8988T (cell line): ENCODE results near the gene PM20D2.

Experiments used
- DNase-seq: peaks from one replicate; pipeline ENCODE4 v3.0.0; 2011

Gene PM20D2

GRCh38 chr6:89205819-89206218 lies 60.0 kb downstream of the PM20D2 start:
- no peak for DNase-seq

- no peak for DNase-seq
These were observed 62.7 kb downstream of the PM20D2 start for GRCh38 chr6:89208551-89208950.

GRCh38 chr6:89209457-89209856 lies 63.6 kb downstream of the PM20D2 start:
- no peak for DNase-seq

GRCh38 chr6:89212472-89212871 lies 66.6 kb downstream of the PM20D2 start:
- no peak for DNase-seq

- no peak for DNase-seq
These were observed 68.3 kb downstream of the PM20D2 start for GRCh38 chr6:89214197-89214596.
